ENCODE results near the gene AKT1. TPM values are rescaled to one million over a fixed set of nuclear protein-coding genes. Genes with fewer than 3 reads are reported as not detected.

The AKT1 gene
- total RNA-seq, 3 donors from 2014 or later: 122 to 176 (median 128) TPM

GRCh38 chr14:104826189-104826860, 30.8 kb upstream of the AKT1 start:
- DNase-seq (peak; percentile 92 to 97 (median 96)), ATAC-seq (peak; percentile 96)
- Histone ChIP-seq H3K4me3 (no peak overlapping the region), H3K36me3 (ENCODE audit: low read depth) (no peaks in the 10 kb centered on the region), H3K9me3 (no peaks in the 10 kb centered on the region), H3K4me1 (ENCODE audit: low read depth) (peaks cover 18% of the 10 kb centered on the region)
- TF ChIP-seq CTCF (IDR thresholded peaks at IDR 0.05): peak; percentile 80
- intact Hi-C loops (cut with DNase I, micrococcal nuclease): loop anchor here (5.0 to 10.0 kb wide), 2 partner anchors 59 to 62 kb away; no protein-coding TSS in a partner anchor

GRCh38 chr14:104824353-104824997, 28.9 kb upstream of the AKT1 start:
- no peak for ATAC-seq
- DNase-seq: no peak
- no peak for TF ChIP-seq CTCF (IDR thresholded peaks at IDR 0.05)
- H3K36me3 ChIP-seq (ENCODE audit: low read depth): no peaks in the 10 kb centered on the region
- no peak overlapping the region for H3K4me3 ChIP-seq
- H3K9me3 ChIP-seq: no peaks in the 10 kb centered on the region
- intact Hi-C loops (cut with DNase I, micrococcal nuclease): loop anchor here in 1 of 2 donors (10.0 kb wide), 1 partner anchor 60 kb away; no protein-coding TSS in a partner anchor
- H3K4me1 ChIP-seq (ENCODE audit: low read depth): peaks cover 18% of the 10 kb centered on the region

GRCh38 chr14:104822821-104823615, 27.5 kb upstream of the AKT1 start:
- peak in 1 of 3 donors; percentile 38 for DNase-seq
- ATAC-seq: no peak
- H3K9me3 ChIP-seq: no peaks in the 10 kb centered on the region
- intact Hi-C loops (cut with DNase I, micrococcal nuclease): loop anchor here in 1 of 2 donors (10.0 kb wide), 1 partner anchor 58 kb away; no protein-coding TSS in a partner anchor
- H3K4me3 ChIP-seq: no peak overlapping the region
- no peaks in the 10 kb centered on the region for H3K36me3 ChIP-seq (ENCODE audit: low read depth)
- TF ChIP-seq CTCF (IDR thresholded peaks at IDR 0.05): no peak
- peaks cover 17% of the 10 kb centered on the region for H3K4me1 ChIP-seq (ENCODE audit: low read depth)

- H3K4me1 ChIP-seq (ENCODE audit: low read depth): peaks cover 10% of the 10 kb centered on the region
- no peak overlapping the region for H3K4me3 ChIP-seq
- DNase-seq (peak in 1 of 3 donors; percentile 31), ATAC-seq (no peak)
- no peaks in the 10 kb centered on the region for H3K9me3 ChIP-seq
- no peaks in the 10 kb centered on the region for H3K36me3 ChIP-seq (ENCODE audit: low read depth)
- no peak for TF ChIP-seq CTCF (IDR thresholded peaks at IDR 0.05)
- intact Hi-C loops (cut with DNase I, micrococcal nuclease): loop anchor here in 1 of 2 donors (10.0 kb wide), 1 partner anchor 57 kb away; no protein-coding TSS in a partner anchor
These were observed 26.5 kb upstream of the AKT1 start for GRCh38 chr14:104821971-104822608.
